22Rv1 (cell line): ENCODE measurements around the gene ABCD2.

Experiments used
- ZFX ChIP-seq: fragments of 450-650 bp; IDR thresholded peaks from 2 replicates; pipeline ENCODE4 v1.6.1; 2017; ENCODE audit warnings: antibody characterized with exemption, borderline replicate concordance
- TF ChIP-seq, protein P1 (sequence below): fragments of 450-650 bp; IDR thresholded peaks from 2 replicates; pipeline ENCODE4 v1.5.1; 2017; ENCODE audit warnings: mild to moderate bottlenecking

DNA sequence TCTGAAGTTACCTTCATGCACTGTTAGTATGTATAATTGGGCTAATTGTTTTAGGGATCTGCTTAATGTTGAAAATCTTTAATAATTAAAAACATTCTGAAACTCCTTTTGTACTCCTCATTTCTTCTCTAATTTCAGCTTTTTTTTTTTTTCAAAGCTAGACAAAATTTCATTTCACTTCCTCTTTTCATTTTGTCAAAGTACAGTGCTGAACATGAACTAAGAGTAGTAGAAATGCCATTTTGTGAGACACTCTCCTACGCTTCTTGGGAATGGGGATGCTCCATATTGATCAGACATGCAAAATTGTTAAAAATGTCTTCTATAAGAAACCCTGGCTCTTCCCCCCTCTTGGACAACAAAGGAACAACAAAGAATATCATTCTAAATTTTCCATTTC is 1.7 kb downstream of the ABCD2 start:
- TF ChIP-seq, protein P1, sequence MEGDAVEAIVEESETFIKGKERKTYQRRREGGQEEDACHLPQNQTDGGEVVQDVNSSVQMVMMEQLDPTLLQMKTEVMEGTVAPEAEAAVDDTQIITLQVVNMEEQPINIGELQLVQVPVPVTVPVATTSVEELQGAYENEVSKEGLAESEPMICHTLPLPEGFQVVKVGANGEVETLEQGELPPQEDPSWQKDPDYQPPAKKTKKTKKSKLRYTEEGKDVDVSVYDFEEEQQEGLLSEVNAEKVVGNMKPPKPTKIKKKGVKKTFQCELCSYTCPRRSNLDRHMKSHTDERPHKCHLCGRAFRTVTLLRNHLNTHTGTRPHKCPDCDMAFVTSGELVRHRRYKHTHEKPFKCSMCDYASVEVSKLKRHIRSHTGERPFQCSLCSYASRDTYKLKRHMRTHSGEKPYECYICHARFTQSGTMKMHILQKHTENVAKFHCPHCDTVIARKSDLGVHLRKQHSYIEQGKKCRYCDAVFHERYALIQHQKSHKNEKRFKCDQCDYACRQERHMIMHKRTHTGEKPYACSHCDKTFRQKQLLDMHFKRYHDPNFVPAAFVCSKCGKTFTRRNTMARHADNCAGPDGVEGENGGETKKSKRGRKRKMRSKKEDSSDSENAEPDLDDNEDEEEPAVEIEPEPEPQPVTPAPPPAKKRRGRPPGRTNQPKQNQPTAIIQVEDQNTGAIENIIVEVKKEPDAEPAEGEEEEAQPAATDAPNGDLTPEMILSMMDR, result no peak
- no peak for TF ChIP-seq ZFX
